Anterior cingulate cortex (tissue), 58 donors: ENCODE measurements around the gene RASA3.

Source experiments
- DNase-seq, 58 donors: peaks; one replicate each; lab custom pipeline; 2025; lab: John Stamatoyannopoulos, UW

RASA3 gene

GRCh38 chr13:114013336-114013735 lies 119.1 kb downstream of the RASA3 start:
- DNase-seq, result no peak

GRCh38 chr13:114012921-114013320 lies 119.5 kb downstream of the RASA3 start:
- DNase-seq, result no peak

- no peak for DNase-seq
These were observed 120.3 kb downstream of the RASA3 start for GRCh38 chr13:114012141-114012540.

GRCh38 chr13:114011226-114011625 lies 121.2 kb downstream of the RASA3 start:
- DNase-seq, result no peak

GRCh38 chr13:114010401-114011101 lies 121.9 kb downstream of the RASA3 start:
- no peak for DNase-seq

GRCh38 chr13:114009590-114010400 lies 122.6 kb downstream of the RASA3 start:
- no peak for DNase-seq

GRCh38 chr13:114008964-114009589 lies 123.3 kb downstream of the RASA3 start:
- DNase-seq, result no peak

GRCh38 chr13:114007566-114007965 lies 124.9 kb downstream of the RASA3 start:
- DNase-seq, result no peak

GRCh38 chr13:114005206-114005724 lies 127.2 kb downstream of the RASA3 start:
- DNase-seq, result no peak

- no peak for DNase-seq
These were observed 127.8 kb downstream of the RASA3 start for GRCh38 chr13:114004420-114005205.

- no peak for DNase-seq
These were observed 129.6 kb downstream of the RASA3 start for GRCh38 chr13:114002771-114003321.

GRCh38 chr13:114002009-114002544 lies 130.3 kb downstream of the RASA3 start:
- no peak for DNase-seq

GRCh38 chr13:114001331-114002008 lies 131.0 kb downstream of the RASA3 start:
- DNase-seq, result no peak

- DNase-seq, result no peak
These were observed 132.0 kb downstream of the RASA3 start for GRCh38 chr13:114000151-114001040.

- DNase-seq, result no peak
These were observed 132.9 kb downstream of the RASA3 start for GRCh38 chr13:113999618-113999910.

GRCh38 chr13:113998781-113999617 lies 133.4 kb downstream of the RASA3 start:
- DNase-seq, result no peak
